Activated naive CD8-positive, alpha-beta T cell (primary cell): ENCODE results near the gene SLC35E2B.
"Not testable (repeated sequence)": the region's sequence is repeated elsewhere in the genome, so short reads cannot be mapped to it uniquely, and the experiment has no call there.

Experiments used
- H3K27ac Mint-ChIP-seq: one replicate; pipeline ENCODE4 v1.8.0; 2021; ENCODE audit warnings: mixed read lengths
- H3K27me3 Mint-ChIP-seq: one replicate; pipeline ENCODE4 v1.8.0; 2021; ENCODE audit warnings: mixed read lengths
- H3K36me3 Mint-ChIP-seq: one replicate; pipeline ENCODE4 v1.8.0; 2021; ENCODE audit warnings: mixed read lengths
- H3K4me1 Mint-ChIP-seq: one replicate; pipeline ENCODE4 v1.8.0; 2021; ENCODE audit warnings: low read depth, mixed read lengths
- H3K4me3 Mint-ChIP-seq: one replicate; pipeline ENCODE4 v1.8.0; 2021; ENCODE audit warnings: mild to moderate bottlenecking, mixed read lengths
- H3K9me3 Mint-ChIP-seq: one replicate; pipeline ENCODE4 v1.8.0; 2021; ENCODE audit warnings: low read depth, mixed read lengths

SLC35E2B gene

DNA sequence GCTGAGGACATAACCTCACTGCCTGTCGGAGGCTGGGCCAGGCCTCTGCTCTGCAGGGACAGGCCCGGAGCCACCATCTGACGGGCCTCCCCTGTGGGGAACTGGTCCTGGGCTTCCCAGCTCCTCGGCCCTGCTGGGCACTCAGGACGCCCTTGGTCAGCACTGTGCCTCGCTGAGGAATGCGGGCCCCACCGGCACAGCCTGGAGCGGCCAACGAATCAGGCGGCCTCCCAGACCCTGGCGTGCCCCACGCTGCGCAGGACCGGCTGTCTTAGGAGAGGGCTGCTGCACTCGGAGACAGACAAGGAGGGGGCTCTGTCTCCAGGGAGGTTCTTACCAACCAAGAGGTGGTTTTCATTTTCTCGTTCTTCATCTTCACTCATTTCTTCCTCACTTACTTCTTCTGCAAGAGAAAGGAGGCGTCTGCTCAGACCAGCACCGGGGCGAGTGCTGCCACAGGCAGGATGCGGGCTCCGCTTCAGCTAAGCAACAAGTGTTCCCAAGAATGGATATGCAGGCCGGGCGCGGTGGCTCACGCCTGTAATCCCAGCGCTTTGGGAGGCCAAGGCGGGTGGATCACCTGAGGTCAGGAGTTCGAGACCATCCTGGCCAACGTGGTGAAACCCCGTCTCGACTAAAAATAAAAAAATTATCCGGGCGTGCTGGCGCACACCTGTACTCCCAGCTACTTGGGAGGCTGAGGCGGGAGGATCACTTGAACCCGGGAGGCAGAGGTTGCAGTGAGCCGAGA, 51.7 kb downstream of the SLC35E2B start:
- H3K4me3 Mint-ChIP-seq, H3K36me3 Mint-ChIP-seq, H3K9me3 Mint-ChIP-seq, H3K27ac Mint-ChIP-seq, H3K27me3 Mint-ChIP-seq, H3K4me1 Mint-ChIP-seq: not testable (repeated sequence)

DNA sequence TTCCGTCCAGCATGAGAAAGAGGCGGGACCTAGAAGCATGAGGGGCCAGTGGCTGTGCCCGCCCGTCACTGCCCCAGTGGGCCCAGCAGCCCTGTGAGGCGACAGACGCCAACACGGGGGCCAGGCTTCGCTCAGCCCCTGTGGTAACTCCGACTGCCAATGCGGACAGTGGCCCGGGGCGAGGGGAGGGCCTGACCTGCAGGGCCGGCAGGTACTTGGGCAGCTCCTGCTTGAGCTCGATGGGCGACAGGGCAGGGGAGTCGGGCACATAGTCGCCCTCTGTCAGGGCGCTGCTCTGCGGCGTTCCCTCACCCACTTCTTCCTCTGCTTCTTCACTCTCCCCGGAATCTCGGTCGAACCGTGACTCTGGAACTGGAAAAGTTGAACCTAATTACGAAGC, 52.5 kb downstream of the SLC35E2B start:
- not testable (repeated sequence) for H3K27ac Mint-ChIP-seq, H3K4me3 Mint-ChIP-seq, H3K4me1 Mint-ChIP-seq, H3K36me3 Mint-ChIP-seq, H3K9me3 Mint-ChIP-seq, H3K27me3 Mint-ChIP-seq

DNA sequence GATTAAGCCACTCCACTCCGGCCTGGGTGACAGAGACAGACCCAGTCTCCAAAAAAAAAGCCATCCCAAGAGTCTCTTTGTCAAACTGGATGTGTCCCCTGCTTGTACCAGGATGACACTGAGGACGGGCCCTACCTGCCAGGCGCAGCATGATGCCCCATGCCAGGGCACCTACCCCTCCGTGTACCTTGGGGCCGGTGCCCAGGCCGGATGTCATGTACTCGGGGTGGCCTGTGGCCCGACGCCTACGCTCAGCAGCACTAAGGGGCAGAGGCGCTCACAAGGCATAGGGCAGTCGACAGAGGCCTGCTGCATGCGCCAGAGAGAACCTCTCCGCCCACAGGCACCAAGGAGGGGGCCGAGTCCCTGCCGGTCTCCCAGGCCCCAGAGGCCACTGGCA, 53.2 kb downstream of the SLC35E2B start:
- H3K27ac Mint-ChIP-seq, H3K4me3 Mint-ChIP-seq, H3K9me3 Mint-ChIP-seq, H3K36me3 Mint-ChIP-seq, H3K4me1 Mint-ChIP-seq, H3K27me3 Mint-ChIP-seq: not testable (repeated sequence)

DNA sequence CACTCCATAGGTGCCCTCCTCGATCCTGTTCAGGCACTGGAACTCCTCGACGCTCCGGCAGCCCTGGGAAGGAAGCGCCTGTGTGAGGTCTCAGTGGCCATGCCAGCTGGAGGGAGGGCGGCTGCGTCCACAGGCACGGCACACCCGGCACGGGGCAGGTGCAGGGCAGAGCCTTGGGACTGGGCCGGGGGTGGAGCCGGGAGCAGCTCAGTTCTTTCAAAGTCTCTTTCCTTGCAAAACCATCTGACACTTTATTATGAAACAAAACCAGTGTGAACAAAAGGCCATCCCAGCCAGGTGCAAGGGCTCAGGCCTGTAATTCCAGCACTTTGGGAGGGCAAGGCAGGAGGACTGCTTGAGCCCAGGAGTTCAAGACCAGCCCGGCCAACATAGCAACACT, 54.1 kb downstream of the SLC35E2B start:
- H3K9me3 Mint-ChIP-seq, H3K36me3 Mint-ChIP-seq, H3K27ac Mint-ChIP-seq, H3K4me1 Mint-ChIP-seq, H3K4me3 Mint-ChIP-seq, H3K27me3 Mint-ChIP-seq: not testable (repeated sequence)

DNA sequence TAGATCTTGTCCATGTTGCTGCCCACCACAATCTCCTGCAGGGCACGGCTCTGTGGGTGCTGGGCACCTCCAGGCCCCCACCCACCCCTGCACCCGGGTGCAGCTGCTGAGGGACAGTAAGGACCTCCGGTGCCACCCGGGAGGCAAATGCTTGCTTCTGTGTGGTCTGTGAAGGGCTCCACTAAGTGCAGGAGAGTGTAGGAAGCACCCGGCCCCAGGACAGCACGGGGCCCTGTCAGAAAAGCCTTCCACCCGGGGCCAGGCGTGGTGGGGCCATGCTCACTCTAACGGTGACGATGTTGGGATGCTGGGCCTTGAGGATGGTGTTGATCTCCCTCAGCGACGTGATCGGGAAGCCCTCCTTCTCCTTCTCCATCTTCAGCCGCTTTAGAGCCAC, 55.1 kb downstream of the SLC35E2B start:
- H3K27me3 Mint-ChIP-seq, H3K27ac Mint-ChIP-seq, H3K9me3 Mint-ChIP-seq, H3K4me1 Mint-ChIP-seq, H3K36me3 Mint-ChIP-seq, H3K4me3 Mint-ChIP-seq: not testable (repeated sequence)

DNA sequence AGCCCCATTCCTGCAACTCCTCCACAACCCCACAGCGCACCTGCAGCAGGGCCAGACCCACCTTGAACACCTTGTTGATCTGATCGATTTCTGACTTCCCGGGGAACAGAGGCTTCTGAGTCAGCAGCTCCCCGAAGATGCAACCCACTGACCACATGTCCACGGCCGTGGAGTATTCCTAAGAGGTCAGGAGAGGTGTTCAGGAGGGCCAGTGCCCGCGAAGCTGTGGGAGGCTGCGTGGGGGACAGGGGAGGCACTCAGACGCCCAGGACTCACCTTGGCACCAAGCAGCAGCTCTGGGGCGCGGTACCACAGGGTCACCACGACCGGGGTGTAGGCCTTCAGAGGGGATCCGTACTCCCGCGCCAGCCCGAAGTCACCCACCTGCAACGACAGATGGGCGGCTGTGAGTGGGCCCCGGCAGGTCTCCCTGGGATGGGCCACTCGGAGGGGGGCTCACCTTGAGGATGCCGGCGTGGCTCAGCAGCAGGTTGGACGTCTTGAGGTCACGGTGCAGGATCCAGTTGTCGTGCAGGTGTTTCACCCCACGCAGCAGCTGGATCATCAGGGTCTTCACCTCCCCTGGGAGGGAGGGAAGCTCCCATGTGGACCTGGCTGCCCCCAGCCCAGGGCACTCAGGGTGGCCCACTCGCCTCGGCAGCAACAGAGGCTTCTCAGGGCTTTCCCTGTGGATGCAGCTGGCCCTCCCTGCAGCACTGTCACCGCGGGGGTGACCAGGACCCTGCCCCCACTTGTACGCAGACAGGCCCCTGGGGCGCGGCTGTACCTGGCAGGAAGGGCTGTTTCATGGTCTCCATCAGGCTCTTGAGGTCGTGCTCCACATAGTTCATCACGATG, 55.7 kb downstream of the SLC35E2B start:
- not testable (repeated sequence) for H3K4me3 Mint-ChIP-seq, H3K27ac Mint-ChIP-seq, H3K36me3 Mint-ChIP-seq, H3K27me3 Mint-ChIP-seq, H3K9me3 Mint-ChIP-seq, H3K4me1 Mint-ChIP-seq

DNA sequence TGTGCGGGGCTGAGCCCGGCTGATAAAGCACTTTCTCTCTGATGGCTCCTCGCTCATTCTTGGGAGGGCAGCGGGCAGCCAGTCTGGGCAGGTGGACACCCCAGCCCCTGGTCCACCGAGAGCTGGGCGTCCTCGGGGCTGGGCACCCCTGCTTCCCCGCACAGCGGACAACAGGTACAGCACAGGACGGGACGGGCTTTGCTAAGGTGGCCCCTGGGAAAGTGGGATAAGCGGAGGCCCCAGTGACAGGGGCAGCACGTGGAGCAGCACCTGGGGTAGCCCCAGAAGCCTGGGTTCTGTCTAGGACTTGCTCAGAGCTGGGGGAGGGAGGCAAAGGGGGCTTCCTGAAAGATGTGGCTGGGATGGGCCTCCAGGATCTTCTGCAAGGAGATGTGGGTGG, 58.0 kb downstream of the SLC35E2B start:
- H3K36me3 Mint-ChIP-seq, H3K9me3 Mint-ChIP-seq, H3K27ac Mint-ChIP-seq, H3K4me1 Mint-ChIP-seq, H3K4me3 Mint-ChIP-seq, H3K27me3 Mint-ChIP-seq: not testable (repeated sequence)

DNA sequence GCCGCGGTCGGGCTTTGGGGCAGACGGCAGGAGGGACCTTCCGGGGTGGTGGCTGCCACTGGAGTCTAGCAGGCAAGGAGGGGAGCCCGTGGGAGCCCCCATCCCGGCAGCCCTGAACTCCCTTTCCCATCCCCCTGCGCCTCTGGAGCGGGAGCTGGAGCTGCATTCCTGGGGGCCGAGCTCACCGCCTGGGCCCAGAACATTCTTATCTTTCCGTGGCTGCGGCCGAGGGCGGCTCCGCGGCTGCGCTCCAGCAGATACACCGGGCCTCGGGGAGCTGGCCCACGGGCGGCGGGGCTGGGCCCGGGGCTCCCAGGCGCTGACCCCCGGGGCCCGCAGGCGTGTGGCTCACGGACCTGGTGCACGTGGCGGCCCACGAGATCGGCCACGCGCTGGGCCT, 59.2 kb downstream of the SLC35E2B start:
- H3K4me3 Mint-ChIP-seq, H3K27me3 Mint-ChIP-seq, H3K4me1 Mint-ChIP-seq, H3K27ac Mint-ChIP-seq, H3K9me3 Mint-ChIP-seq, H3K36me3 Mint-ChIP-seq: not testable (repeated sequence)

DNA sequence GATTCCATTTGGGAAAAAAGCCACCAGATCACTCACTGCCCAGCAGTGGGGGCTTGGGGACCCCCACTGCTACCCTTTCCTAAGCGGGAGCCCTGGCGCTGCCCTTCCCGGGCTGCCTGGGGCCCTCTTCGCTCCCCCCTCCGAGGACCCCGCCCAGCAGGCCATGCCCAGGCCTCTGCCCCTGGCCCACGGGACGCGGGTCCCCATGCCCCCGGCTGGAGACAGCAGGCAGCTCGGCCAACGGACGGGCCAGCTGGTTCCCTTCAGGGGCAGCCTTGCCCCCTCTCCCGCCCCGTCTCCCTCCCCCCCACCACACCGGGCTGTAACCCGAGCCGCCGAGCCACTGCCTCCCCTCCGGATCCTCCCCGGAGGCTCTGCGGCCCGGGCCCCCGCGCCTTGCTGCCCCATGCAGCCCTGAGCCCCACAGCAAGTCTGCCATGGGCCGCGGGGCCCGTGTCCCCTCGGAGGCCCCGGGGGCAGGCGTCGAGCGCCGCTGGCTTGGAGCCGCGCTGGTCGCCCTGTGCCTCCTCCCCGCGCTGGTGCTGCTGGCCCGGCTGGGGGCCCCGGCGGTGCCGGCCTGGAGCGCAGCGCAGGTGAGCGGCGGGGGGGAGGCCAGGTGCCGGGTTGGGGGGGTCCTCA, 60.7 kb downstream of the SLC35E2B start, which contains the start of gene MMP23B:
Gene MMP23B, plus strand, starts transcription at position 392 of the 639 bp plus-strand sequence. Its CDS starts 46 bp downstream, at position 438.
- Mint-ChIP-seq H3K4me1 (peaks cover 4% of the 10 kb centered on the region), H3K9me3 (no peaks in the 10 kb centered on the region), H3K36me3 (no peaks in the 10 kb centered on the region), H3K27ac (no peak within 1 kb of the TSS), H3K4me3 (peak within 1 kb of the TSS; percentile 72), H3K27me3 (no peaks in the 10 kb centered on the region)

DNA sequence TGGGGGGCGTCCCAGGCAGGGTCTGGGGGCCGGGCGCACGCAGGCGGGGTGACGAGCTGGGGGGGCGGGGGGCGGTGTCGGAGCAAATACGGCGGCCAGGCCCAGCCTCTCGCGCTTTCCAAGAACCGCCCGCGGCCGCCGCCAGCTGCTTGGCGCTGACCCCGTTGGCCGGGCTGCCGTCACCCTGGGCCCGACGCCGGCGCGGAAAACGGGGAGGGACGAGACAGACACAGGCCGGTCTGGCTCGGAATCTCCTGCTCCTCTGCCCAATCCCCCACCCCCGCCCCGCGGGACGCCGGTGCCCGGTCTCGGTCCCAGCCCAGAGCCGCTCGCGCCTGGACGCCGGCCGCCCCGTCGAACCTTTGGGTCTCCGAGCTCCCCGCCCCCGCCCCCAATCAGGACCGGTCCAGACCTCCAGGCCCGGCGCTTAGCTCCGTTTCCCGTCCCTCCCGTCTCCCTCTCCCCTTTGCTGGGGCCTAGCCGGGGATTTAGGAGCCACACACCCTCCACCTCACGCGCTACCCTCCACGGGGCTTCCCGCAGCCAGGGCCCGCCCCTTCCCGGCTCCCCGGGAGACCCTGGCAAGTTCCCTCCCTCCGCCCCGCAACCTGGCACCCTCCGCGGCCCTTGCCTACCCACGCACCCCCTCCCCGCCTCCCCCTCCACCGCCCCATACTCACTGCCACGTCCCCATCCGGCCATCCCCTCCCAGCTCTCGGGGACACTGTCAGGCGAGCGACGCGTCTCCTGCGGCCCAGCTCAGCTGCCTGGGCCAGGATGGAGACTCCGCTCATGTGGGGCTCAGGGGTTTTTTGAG, 61.4 kb downstream of the SLC35E2B start:
- H3K27me3 Mint-ChIP-seq: no peaks in the 10 kb centered on the region
- H3K9me3 Mint-ChIP-seq: no peaks in the 10 kb centered on the region
- H3K4me1 Mint-ChIP-seq: peaks cover 4% of the 10 kb centered on the region
- no peak overlapping the region for H3K27ac Mint-ChIP-seq
- peak overlapping the region; percentile 72 for H3K4me3 Mint-ChIP-seq
- H3K36me3 Mint-ChIP-seq: no peaks in the 10 kb centered on the region

DNA sequence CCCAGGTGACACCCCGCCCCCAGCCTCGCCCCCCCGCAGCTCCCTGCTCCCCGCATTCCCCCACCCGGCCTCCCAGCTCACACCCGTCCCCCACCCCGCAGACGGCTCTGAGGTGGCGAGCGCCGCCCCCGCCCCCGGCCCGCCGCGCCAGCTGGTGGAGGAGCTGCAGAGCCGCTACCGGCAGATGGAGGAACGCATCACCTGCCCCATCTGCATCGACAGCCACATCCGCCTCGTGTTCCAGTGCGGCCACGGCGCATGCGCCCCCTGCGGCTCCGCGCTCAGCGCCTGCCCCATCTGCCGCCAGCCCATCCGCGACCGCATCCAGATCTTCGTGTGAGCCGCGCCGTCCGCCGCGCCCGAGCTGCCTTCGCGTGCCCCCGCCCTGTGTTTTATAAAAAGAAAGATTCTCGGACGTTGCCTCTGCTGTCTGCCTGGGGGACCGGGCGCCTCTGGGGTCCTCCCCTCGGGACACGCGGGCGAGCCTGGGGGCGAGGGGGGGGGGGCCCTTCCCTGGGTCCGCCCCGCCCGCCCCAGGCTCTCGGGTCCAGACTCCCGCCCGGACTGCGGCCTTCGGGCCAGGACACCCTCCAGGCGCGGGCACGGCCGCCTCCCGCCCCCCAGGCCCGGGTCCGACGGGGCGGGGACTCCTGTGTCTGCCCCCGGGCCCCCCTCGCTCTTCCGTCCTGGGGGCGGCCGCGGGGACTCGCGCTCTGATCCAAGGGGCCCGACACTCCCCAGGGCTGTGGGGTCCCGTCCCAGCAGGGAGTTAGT, 62.2 kb downstream of the SLC35E2B start:
- peak overlapping the region; percentile 89 for H3K4me3 Mint-ChIP-seq
- peaks cover 4% of the 10 kb centered on the region for H3K4me1 Mint-ChIP-seq
- no peaks in the 10 kb centered on the region for H3K27me3 Mint-ChIP-seq
- peak overlapping the region; percentile 91 for H3K27ac Mint-ChIP-seq
- no peaks in the 10 kb centered on the region for H3K9me3 Mint-ChIP-seq
- no peaks in the 10 kb centered on the region for H3K36me3 Mint-ChIP-seq

DNA sequence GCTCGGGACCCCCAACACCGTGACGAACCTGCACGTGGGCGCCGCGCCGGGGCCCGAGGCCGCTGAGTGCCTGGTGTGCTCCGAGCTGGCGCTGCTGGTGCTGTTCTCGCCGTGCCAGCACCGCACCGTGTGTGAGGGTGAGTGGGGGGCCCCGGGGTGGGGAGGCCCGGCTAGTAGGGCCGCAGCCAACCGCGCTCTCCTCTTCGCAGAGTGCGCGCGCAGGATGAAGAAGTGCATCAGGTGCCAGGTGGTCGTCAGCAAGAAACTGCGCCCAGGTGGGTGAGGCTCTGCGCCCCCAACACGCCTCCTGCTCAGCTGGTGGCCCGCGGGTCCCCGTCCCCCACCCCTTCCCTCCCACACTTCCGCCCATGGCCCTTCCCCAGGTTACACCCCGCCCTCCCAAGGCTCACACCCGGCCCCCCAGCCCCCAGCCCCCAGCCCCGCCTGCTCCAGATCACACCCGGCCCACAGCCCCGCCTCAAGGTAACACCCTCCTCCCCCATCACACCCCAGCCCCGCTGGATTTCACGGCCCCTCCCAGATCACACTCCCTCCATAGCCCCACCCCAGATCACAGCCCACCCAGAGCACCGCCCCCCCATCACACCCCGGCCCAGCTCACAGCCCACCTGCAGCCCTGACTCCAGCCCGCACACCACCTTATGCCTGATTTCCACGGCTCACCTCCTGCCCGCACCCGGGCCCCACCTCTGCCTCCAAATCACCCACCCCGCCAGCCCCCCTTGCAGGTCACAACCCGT, 63.0 kb downstream of the SLC35E2B start:
- Mint-ChIP-seq H3K9me3 (no peaks in the 10 kb centered on the region), H3K27me3 (no peaks in the 10 kb centered on the region), H3K36me3 (no peaks in the 10 kb centered on the region), H3K4me1 (peaks cover 4% of the 10 kb centered on the region), H3K4me3 (peak overlapping the region; percentile 57), H3K27ac (no peak overlapping the region)

DNA sequence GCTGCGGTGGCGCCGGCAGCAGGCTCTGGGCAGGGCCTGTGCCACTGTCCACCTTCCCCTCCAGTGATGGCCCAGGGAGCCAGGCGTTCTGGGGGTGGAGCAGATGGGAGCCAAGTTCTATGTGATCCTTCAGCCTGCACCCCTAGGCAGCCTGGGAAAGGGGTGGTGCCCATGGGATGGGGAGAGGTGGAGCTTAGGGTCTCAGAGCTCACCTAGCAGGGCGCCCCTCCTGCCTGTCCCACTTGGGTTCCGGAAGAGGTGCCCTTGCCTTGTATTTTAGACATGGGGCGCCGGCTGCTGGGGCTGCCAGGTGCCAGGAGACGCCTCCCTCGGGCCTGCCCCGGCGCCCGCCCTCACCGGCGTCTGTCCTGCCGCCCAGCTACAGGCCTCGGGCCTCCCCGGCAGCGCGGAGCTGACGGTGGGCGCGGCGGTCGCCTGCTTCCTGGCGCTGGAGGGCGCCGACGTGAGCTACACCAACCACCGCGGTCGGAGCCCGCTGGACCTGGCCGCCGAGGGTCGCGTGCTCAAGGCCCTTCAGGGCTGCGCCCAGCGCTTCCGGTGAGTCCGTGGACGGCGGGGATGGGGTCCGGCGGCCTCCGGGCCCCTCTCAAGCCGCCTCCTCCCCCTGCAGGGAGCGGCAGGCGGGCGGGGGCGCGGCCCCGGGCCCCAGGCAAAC, 63.7 kb downstream of the SLC35E2B start:
- H3K27me3 Mint-ChIP-seq: no peaks in the 10 kb centered on the region
- no peaks in the 10 kb centered on the region for H3K36me3 Mint-ChIP-seq
- no peaks in the 10 kb centered on the region for H3K9me3 Mint-ChIP-seq
- no peak overlapping the region for H3K27ac Mint-ChIP-seq
- H3K4me1 Mint-ChIP-seq: peaks cover 4% of the 10 kb centered on the region
- peak overlapping the region; percentile 30 for H3K4me3 Mint-ChIP-seq
